Colonic mucosa (tissue), 4 donors: ENCODE measurements around the gene MET. TPM values are rescaled to one million over a fixed set of nuclear protein-coding genes. Genes with fewer than 3 reads are reported as not detected.
A peak's percentile ranks its signal among the peaks of the same experiment; 100 is the strongest.

ENCODE experiments used
- DNase-seq: peaks from one replicate; pipeline ENCODE4 v3.0.0-alpha.2; 2020
- H3K27ac ChIP-seq: fragments of 200-600 bp; one replicate; pipeline ENCODE4 v1.8.0; 2021
- H3K27me3 ChIP-seq: fragments of 200-600 bp; one replicate; pipeline ENCODE4 v1.8.0; 2021
- H3K36me3 ChIP-seq: fragments of 200-600 bp; one replicate; pipeline ENCODE4 v1.8.0; 2021
- H3K4me1 ChIP-seq: fragments of 200-600 bp; one replicate; pipeline ENCODE4 v1.8.0; 2021; ENCODE audit warnings: mild to moderate bottlenecking
- H3K4me3 ChIP-seq: fragments of 200-600 bp; one replicate; pipeline ENCODE4 v1.8.0; 2021
- H3K9ac ChIP-seq, 2 donors: one replicate each; pipeline ENCODE4 v1.7.0; 2013; ENCODE audit warnings: control low read depth in 2 of 2, low read depth in 2 of 2, low read length in 2 of 2
- H3K9me3 ChIP-seq: fragments of 200-600 bp; one replicate; pipeline ENCODE4 v1.8.0; 2021
- intact Hi-C: fragments of 100-400 bp; cut with DNase I; formaldehyde crosslinking; loops from one replicate; pipeline ENCODE4 v1.14.1; 2022
- total RNA-seq, 2 donors: library from RNA; stranded (reverse); fragmentation: NEBNext Ultra II Directional in 1 of 2; extraction: Animal tissue kit (Norgen Biotek cat#: 25700) in 1 of 2; gene quantifications; one replicate each; pipeline ENCODE4 v1.2.1, GENCODE V29; 2021
- TF ChIP-seq, protein P1 (sequence below): fragments of 200-600 bp; IDR thresholded peaks from one replicate; pipeline ENCODE4 v1.8.0; 2022; ENCODE audit warnings: antibody characterized with exemption, mild to moderate bottlenecking
- donor health status: healthy.
- donor health status: DM: no; HTN: no; CAD: no.
- donor health status: DM: no; HTN: no; CAD: no.

Gene MET
- total RNA-seq, 2 donors from 2014 or later = 38.3 to 45.3 TPM

DNA sequence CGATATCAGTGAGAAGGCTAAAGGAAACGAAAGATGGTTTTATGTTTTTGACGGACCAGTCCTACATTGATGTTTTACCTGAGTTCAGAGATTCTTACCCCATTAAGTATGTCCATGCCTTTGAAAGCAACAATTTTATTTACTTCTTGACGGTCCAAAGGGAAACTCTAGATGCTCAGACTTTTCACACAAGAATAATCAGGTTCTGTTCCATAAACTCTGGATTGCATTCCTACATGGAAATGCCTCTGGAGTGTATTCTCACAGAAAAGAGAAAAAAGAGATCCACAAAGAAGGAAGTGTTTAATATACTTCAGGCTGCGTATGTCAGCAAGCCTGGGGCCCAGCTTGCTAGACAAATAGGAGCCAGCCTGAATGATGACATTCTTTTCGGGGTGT lies 27.7 kb downstream of the MET start:
- intact Hi-C loops = no loop called here
- no peak for DNase-seq
- TF ChIP-seq, protein P1, sequence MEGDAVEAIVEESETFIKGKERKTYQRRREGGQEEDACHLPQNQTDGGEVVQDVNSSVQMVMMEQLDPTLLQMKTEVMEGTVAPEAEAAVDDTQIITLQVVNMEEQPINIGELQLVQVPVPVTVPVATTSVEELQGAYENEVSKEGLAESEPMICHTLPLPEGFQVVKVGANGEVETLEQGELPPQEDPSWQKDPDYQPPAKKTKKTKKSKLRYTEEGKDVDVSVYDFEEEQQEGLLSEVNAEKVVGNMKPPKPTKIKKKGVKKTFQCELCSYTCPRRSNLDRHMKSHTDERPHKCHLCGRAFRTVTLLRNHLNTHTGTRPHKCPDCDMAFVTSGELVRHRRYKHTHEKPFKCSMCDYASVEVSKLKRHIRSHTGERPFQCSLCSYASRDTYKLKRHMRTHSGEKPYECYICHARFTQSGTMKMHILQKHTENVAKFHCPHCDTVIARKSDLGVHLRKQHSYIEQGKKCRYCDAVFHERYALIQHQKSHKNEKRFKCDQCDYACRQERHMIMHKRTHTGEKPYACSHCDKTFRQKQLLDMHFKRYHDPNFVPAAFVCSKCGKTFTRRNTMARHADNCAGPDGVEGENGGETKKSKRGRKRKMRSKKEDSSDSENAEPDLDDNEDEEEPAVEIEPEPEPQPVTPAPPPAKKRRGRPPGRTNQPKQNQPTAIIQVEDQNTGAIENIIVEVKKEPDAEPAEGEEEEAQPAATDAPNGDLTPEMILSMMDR = no peak
- H3K27me3 ChIP-seq = no peaks in the 10 kb centered on the region
- no peak overlapping the region for H3K27ac ChIP-seq
- H3K9me3 ChIP-seq = no peaks in the 10 kb centered on the region
- H3K4me1 ChIP-seq = no peaks in the 10 kb centered on the region
- no peaks in the 10 kb centered on the region for H3K36me3 ChIP-seq
- H3K4me3 ChIP-seq = no peak overlapping the region
- H3K9ac ChIP-seq = no peak overlapping the region

DNA sequence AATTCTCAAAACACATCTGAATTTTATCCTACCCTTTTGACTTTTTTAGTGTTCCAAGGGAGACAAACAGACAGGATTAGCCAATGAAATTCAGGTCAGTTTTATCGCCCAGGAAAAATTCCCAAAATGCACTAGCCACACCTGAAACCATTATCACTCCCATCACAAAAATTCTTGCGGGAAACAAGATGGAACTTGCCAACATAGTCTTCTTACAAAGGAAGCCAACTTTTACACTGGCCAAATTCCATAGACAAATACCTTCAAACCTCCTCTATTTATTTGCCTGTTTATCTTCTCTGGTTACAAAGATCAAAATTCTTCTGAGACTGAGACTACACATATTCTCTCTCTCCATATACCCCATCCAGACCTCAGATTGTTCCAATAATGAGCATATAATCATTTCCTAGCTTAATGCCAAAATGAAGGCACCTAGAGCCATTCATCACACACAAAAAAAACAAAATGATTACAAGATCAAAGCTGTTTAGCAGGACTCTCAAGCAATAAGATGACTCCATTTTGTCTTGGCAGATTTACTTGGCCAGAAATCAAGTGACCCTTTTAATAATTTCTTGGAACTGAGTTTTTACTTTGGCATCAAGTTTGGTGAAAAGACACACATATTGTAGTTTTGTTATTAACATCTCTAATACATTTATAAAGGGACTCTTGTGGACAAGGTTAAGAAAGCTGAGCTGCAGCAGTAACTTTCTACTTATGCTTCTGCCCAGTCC lies 30.2 kb downstream of the MET start:
- H3K4me1 ChIP-seq = no peaks in the 10 kb centered on the region
- H3K36me3 ChIP-seq = no peaks in the 10 kb centered on the region
- TF ChIP-seq, protein P1 = no peak
- H3K4me3 ChIP-seq = no peak overlapping the region
- no peak for DNase-seq
- no peak overlapping the region for H3K9ac ChIP-seq
- H3K27me3 ChIP-seq = no peaks in the 10 kb centered on the region
- H3K27ac ChIP-seq = no peak overlapping the region
- intact Hi-C loops = no loop called here
- no peaks in the 10 kb centered on the region for H3K9me3 ChIP-seq

GRCh38 chr7:116704650-116705228 lies 32.7 kb downstream of the MET start:
- Histone ChIP-seq H3K4me3 (no peak overlapping the region), H3K9me3 (no peaks in the 10 kb centered on the region), H3K27me3 (no peaks in the 10 kb centered on the region), H3K36me3 (no peaks in the 10 kb centered on the region), H3K9ac (no peak overlapping the region), H3K27ac (no peak overlapping the region), H3K4me1 (no peaks in the 10 kb centered on the region)
- TF ChIP-seq, protein P1 = no peak
- DNase-seq = no peak
- intact Hi-C loops = no loop called here

DNA sequence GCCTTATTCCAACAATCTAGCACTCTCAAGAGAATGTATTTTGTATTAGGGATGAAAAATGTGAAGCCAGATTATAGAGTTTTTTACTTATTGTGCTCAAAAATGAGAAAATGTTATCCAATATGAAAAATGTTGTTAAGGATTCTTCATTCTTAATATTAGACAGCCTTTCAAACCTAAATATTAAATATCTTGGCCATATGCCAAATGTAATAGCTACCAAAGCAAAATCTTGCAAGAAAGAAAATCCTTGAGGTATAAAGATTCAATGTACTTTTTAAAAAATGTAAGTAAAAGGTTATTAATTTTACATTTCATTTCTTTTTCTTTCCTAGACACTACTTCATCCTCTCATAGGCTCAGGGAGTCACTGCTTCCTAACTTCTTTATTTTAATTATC lies 33.4 kb downstream of the MET start:
- Histone ChIP-seq H3K36me3 (no peaks in the 10 kb centered on the region), H3K9me3 (no peaks in the 10 kb centered on the region), H3K9ac (no peak overlapping the region), H3K4me1 (no peaks in the 10 kb centered on the region), H3K4me3 (no peak overlapping the region), H3K27ac (no peak overlapping the region), H3K27me3 (no peaks in the 10 kb centered on the region)
- intact Hi-C loops = no loop called here
- DNase-seq = no peak
- TF ChIP-seq, protein P1 = no peak

- TF ChIP-seq, protein P1 = no peak
- H3K9ac ChIP-seq = no peak overlapping the region
- intact Hi-C loops = no loop called here
- H3K27ac ChIP-seq = no peak overlapping the region
- no peaks in the 10 kb centered on the region for H3K27me3 ChIP-seq
- no peaks in the 10 kb centered on the region for H3K4me1 ChIP-seq
- no peaks in the 10 kb centered on the region for H3K9me3 ChIP-seq
- peak; percentile 27 for DNase-seq
- no peaks in the 10 kb centered on the region for H3K36me3 ChIP-seq
- H3K4me3 ChIP-seq = no peak overlapping the region
Observed at GRCh38 chr7:116706668-116707126, 34.7 kb downstream of the MET start.
